HepG2 (cell line): Measurements from ENCODE around the gene GRK6. TPM values are rescaled to one million over a fixed set of nuclear protein-coding genes. Genes with fewer than 3 reads are reported as not detected.

Experiments
- BORCS8-MEF2B ChIP-seq: sonication (generic); formaldehyde crosslinking; IDR thresholded peaks from 2 replicates; pipeline ENCODE4 v1.8.0; 2022; ENCODE audit warnings: mild to moderate bottlenecking, missing genetic modification reagents
- IRF9 ChIP-seq: sonication (generic); formaldehyde crosslinking; IDR thresholded peaks from 2 replicates; pipeline ENCODE4 v1.8.0; 2022; ENCODE audit warnings: missing genetic modification reagents, mild to moderate bottlenecking, borderline replicate concordance
- MEIS1 ChIP-seq: sonication (generic); formaldehyde crosslinking; IDR thresholded peaks from 2 replicates; pipeline ENCODE4 v1.9.0; 2021; ENCODE audit warnings: mild to moderate bottlenecking, missing genetic modification reagents, moderate library complexity, borderline replicate concordance
- MIER3 ChIP-seq: IDR thresholded peaks from 2 replicates; pipeline ENCODE4 v1.6.1; 2016; ENCODE audit warnings: missing compliant biosample characterization, borderline replicate concordance
- NCOA1 ChIP-seq: sonication (generic); formaldehyde crosslinking; IDR thresholded peaks from 2 replicates; pipeline ENCODE4 v1.9.0; 2021; ENCODE audit warnings: missing genetic modification reagents
- NFAT5 ChIP-seq: sonication (generic); formaldehyde crosslinking; IDR thresholded peaks from 2 replicates; pipeline ENCODE4 v1.4.0; 2020; ENCODE audit warnings: missing genetic modification reagents
- SPEN ChIP-seq: sonication (generic); formaldehyde crosslinking; IDR thresholded peaks from 2 replicates; pipeline ENCODE4 v1.5.1; 2020; ENCODE audit warnings: low read depth, mild to moderate bottlenecking, missing genetic modification reagents
- STAG1 ChIP-seq: sonication (generic); formaldehyde crosslinking; IDR thresholded peaks from 2 replicates; pipeline ENCODE4 v1.4.0; 2020; ENCODE audit warnings: missing genetic modification reagents
- ZMAT5 ChIP-seq: sonication (generic); formaldehyde crosslinking; IDR thresholded peaks from 2 replicates; pipeline ENCODE4 v1.5.0; 2020; ENCODE audit warnings: mild to moderate bottlenecking, low read depth, missing genetic modification reagents, borderline replicate concordance
- ZNF205 ChIP-seq: IDR thresholded peaks from 2 replicates; pipeline ENCODE4 v1.6.1; 2018; ENCODE audit warnings: missing biosample characterization, missing genetic modification reagents
- ZNF292 ChIP-seq: sonication (generic); formaldehyde crosslinking; IDR thresholded peaks from 2 replicates; pipeline ENCODE4 v1.8.1; 2022; ENCODE audit warnings: mild to moderate bottlenecking, low read depth, missing genetic modification reagents, borderline replicate concordance
- ZNF33A ChIP-seq: sonication (generic); formaldehyde crosslinking; IDR thresholded peaks from 2 replicates; pipeline ENCODE4 v1.5.1; 2020; ENCODE audit warnings: missing genetic modification reagents, mild to moderate bottlenecking, moderate library complexity, borderline replicate concordance
- ZNF383 ChIP-seq: sonication (generic); formaldehyde crosslinking; IDR thresholded peaks from 2 replicates; pipeline ENCODE4 v1.4.0; 2020; ENCODE audit warnings: missing genetic modification reagents, mild to moderate bottlenecking, borderline replicate concordance
- ZNF549 ChIP-seq: sonication (generic); formaldehyde crosslinking; IDR thresholded peaks from 2 replicates; pipeline ENCODE4 v1.5.0; 2020; ENCODE audit warnings: missing genetic modification reagents
- polyA plus RNA-seq, 8 experiments: library from polyadenylated mRNA; depleted of rRNA in 3 of 8; stranded (reverse) in 7 of 8; unstranded in 1 of 8; fragments of >200 nt; fragmentation: Illumina TruSeq in 4 of 8; extraction: Trizol in 4 of 8; gene quantifications; 2 replicates each; pipeline versions ENCODE4 v1.2.1 to v1.2.3, GENCODE V29; 2011 to 2016; ENCODE audit warnings: low read depth in 4 of 8, missing spikeins in 1 of 8, mixed read lengths in 1 of 8; ENCODE audit not compliant: insufficient read depth in 1 of 8
- total RNA-seq, 5 experiments: library from RNA; depleted of rRNA; stranded (reverse); fragments of >200 nt; fragmentation: Illumina TruSeq; extraction: Trizol; gene quantifications; 2 replicates each; pipeline ENCODE4 v1.2.3, GENCODE V29; 2016; ENCODE audit warnings: low read depth in 1 of 5
- TF ChIP-seq, protein P1 (sequence below): sonication (generic); formaldehyde crosslinking; IDR thresholded peaks from 2 replicates; pipeline ENCODE4 v1.5.1; 2020; ENCODE audit warnings: missing genetic modification reagents, mild to moderate bottlenecking, borderline replicate concordance
- TF ChIP-seq, protein P2 (sequence below): sonication (generic); formaldehyde crosslinking; IDR thresholded peaks from 2 replicates; pipeline ENCODE4 v1.8.1; 2023; ENCODE audit warnings: mild to moderate bottlenecking, missing genetic modification reagents
- TF ChIP-seq, protein P3 (sequence below): sonication (generic); formaldehyde crosslinking; IDR thresholded peaks from 2 replicates; pipeline ENCODE4 v1.5.0; 2020; ENCODE audit warnings: mild to moderate bottlenecking, missing genetic modification reagents

Gene GRK6
- total and polyA plus RNA-seq, 2 of the 13 experiments (the other 11 are each of a cell fraction or from before 2014, with no cell fraction given): 13.2 to 19.9 TPM

DNA sequence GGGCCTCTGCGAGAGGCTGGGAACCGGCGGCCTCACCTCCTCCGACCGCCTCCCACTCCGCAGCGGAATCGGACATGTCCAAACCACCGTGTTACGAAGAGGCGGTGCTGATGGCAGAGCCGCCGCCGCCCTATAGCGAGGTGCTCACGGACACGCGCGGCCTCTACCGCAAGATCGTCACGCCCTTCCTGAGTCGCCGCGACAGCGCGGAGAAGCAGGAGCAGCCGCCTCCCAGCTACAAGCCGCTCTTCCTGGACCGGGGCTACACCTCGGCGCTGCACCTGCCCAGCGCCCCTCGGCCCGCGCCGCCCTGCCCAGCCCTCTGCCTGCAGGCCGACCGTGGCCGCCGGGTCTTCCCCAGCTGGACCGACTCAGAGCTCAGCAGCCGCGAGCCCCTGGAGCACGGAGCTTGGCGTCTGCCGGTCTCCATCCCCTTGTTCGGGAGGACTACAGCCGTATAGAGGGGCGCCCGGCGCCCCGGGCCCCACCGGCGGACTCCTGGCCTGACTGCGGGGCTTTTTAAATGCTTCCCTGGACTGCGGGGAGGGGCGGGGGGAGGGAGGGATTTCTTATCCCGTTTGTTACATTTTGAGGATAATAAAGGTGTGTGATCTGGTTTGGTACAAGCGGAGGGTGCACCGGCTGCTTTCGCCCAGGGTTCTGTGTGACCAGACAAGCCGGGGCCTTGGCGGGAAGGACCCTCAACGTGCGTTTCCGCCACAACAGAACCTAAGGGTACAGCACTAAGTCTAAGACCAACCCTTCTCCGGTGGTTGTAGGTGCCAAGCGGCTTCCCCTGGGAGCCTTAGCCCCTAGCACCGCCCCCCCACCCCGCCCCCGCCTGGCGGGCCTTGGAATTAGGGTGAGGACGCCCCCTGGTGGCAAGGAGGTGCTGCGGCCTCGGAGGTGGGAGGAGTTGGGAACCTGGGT lies 29.4 kb downstream of the GRK6 start (continued):
- TF ChIP-seq NFAT5 (CRISPR knock-in tag) (no peak), BORCS8-MEF2B (CRISPR knock-in tag) (no peak), STAG1 (peak; percentile 60), MIER3 (CRISPR knock-in tag) (no peak), ZNF292 (CRISPR knock-in tag) (no peak), NCOA1 (CRISPR knock-in tag) (no peak), ZMAT5 (CRISPR knock-in tag) (no peak), ZNF383 (CRISPR knock-in tag) (no peak), MEIS1 (CRISPR knock-in tag) (no peak), ZNF33A (CRISPR knock-in tag) (no peak), ZNF549 (CRISPR knock-in tag) (no peak), ZNF205 (CRISPR knock-in tag) (no peak), IRF9 (CRISPR knock-in tag) (no peak; the same call in 1 of the 2 replicates), SPEN (CRISPR knock-in tag) (no peak)
- TF ChIP-seq, protein P1, sequence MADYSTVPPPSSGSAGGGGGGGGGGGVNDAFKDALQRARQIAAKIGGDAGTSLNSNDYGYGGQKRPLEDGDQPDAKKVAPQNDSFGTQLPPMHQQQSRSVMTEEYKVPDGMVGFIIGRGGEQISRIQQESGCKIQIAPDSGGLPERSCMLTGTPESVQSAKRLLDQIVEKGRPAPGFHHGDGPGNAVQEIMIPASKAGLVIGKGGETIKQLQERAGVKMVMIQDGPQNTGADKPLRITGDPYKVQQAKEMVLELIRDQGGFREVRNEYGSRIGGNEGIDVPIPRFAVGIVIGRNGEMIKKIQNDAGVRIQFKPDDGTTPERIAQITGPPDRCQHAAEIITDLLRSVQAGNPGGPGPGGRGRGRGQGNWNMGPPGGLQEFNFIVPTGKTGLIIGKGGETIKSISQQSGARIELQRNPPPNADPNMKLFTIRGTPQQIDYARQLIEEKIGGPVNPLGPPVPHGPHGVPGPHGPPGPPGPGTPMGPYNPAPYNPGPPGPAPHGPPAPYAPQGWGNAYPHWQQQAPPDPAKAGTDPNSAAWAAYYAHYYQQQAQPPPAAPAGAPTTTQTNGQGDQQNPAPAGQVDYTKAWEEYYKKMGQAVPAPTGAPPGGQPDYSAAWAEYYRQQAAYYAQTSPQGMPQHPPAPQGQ (CRISPR knock-in tag): no peak
- TF ChIP-seq, protein P2, sequence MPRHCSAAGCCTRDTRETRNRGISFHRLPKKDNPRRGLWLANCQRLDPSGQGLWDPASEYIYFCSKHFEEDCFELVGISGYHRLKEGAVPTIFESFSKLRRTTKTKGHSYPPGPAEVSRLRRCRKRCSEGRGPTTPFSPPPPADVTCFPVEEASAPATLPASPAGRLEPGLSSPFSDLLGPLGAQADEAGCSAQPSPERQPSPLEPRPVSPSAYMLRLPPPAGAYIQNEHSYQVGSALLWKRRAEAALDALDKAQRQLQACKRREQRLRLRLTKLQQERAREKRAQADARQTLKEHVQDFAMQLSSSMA (CRISPR knock-in tag): no peak; the same call in 1 of the 2 replicates
- TF ChIP-seq, protein P3, sequence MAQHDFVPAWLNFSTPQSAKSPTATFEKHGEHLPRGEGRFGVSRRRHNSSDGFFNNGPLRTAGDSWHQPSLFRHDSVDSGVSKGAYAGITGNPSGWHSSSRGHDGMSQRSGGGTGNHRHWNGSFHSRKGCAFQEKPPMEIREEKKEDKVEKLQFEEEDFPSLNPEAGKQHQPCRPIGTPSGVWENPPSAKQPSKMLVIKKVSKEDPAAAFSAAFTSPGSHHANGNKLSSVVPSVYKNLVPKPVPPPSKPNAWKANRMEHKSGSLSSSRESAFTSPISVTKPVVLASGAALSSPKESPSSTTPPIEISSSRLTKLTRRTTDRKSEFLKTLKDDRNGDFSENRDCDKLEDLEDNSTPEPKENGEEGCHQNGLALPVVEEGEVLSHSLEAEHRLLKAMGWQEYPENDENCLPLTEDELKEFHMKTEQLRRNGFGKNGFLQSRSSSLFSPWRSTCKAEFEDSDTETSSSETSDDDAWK (CRISPR knock-in tag): no peak
